IPS-NIHi7 (cell line): ENCODE measurements around the gene DIPK1A.

ENCODE experiments used
- DNase-seq: peaks from one replicate; pipeline ENCODE4 v3.0.0; 2012; ENCODE audit warnings: mixed read lengths; ENCODE audit errors: extremely low spot score

The DIPK1A gene

GRCh38 chr1:92953491-92953890 is 7.8 kb downstream of the DIPK1A start:
- DNase-seq = no peak

DNA sequence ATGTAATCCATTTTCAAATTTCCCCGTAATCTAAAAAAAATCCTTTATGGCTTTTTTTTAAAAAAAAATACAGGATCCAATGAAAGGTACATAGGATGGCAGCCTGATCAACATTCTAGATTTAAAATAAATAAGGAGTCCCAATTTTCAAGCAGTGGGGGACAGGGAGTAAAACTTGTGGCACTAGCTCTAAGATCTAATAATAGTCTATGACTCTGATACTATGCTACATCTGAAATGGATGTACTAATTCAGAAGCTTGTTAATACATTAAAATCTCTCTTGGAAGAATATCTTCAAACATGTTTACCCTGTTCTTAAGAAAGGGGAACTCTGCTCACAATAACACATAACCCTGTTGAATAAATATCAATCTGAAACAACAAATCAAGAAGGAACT is 8.5 kb downstream of the DIPK1A start:
- DNase-seq = no peak

DNA sequence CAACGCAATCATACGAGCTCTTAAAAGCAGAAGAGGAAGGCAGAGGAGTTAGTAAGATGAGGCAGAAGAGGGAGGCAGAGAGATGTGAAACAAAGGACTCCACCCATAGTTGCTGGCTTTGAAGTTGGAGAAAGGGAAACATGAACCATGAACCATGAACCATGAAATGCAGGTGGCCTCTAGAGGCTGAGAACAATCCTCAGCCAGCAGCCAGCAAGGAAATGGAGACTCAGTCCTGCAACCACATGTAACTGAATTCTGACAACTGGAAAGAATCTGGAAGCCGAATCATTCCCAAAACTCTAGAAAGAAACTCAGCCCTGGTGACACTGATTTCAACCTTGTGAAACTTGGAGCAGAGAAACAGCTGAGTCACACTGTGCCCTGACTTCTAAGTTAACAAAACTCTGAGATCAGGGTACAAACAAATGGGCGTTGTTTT is 10.1 kb downstream of the DIPK1A start:
- DNase-seq = no peak

GRCh38 chr1:92949937-92950817 is 11.1 kb downstream of the DIPK1A start:
- DNase-seq = no peak

DNA sequence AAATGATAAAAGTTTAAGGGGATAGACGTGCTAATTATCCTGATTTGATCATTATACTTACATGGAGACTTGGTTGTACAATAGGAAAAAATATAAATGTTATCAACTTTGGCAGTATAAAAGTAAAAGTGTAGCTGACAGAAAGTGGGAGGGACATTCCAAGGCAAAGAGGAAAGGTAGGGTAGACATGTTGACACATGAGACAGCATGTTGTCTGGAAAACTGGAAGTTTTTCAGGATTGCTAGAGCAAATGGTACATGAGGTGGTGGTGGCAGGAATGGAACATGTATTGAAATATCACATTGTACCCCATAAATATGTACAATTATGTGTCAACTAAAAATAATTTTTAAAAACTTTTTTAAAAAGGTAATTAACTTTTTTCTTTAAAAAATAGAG is 13.2 kb downstream of the DIPK1A start:
- DNase-seq = no peak

DNA sequence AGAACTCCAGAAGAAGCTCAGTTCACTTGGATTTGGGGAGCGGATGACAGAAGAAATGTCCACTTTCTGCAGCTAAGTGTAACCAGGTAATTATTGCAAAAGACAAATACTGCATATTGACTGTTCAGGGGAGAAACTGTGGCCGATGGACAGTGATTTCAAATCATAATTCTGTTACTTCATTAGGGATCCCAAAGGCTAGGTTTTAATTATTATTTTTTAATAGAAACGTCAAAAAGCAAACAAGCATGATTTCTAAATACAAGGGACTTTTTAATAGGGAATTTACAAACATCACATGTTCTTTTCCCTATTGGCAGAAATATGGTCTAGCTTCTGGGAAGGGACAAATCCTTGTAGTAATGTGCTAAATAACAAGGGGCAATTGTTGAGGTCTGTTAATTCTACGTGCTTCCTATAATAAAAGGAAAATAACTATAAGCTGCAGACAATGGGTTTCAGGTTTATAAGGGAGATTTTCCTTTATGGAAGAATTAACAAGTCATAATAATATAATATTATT is 15.5 kb downstream of the DIPK1A start:
- no peak for DNase-seq

- DNase-seq = no peak
These were observed 16.1 kb downstream of the DIPK1A start for GRCh38 chr1:92944901-92945747.

- DNase-seq = no peak
These were observed 17.8 kb downstream of the DIPK1A start for GRCh38 chr1:92943502-92943847.

- DNase-seq = no peak
These were observed 20.7 kb downstream of the DIPK1A start for GRCh38 chr1:92940541-92940940.

DNA sequence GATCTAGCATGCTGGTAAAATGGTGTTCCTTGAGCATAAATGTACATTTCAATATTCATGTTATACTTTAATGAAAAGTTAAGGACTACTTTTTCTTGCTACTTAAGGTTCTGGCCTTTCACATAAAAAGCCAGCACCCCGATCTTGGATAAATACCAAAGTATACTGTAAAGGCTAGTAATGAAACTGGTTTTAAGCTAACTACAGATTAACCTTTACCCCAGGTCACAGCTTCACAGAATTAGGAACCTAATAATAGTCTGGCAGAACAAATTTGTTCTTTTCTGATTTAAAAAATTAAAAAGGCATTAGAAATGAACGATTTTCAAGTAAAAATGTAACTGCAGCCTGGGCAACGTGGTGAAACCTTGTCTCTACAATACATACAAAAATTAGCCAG is 23.5 kb downstream of the DIPK1A start:
- DNase-seq = no peak

- no peak for DNase-seq
These were observed 24.4 kb downstream of the DIPK1A start for GRCh38 chr1:92936865-92937264.

GRCh38 chr1:92934395-92935378 is 26.6 kb downstream of the DIPK1A start:
- DNase-seq = no peak

DNA sequence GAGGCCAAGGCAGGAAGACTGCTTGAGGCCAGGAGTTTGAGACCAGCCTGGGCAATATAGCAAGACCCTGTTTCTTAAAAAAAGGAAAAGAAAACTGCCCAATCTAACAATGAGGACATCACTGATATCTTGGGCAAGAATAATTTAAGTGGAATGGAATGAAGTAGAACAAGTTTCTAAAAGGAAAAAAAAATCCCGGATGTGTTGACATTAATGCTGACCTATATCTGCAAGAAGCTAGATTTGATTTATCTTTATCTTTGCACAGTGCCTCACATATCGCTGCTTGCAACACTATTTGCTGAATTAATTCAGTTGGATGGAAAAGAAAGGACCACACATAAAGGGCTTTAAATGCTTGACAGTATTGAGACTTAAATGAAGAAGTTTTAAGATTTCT is 27.8 kb downstream of the DIPK1A start:
- DNase-seq = no peak

DNA sequence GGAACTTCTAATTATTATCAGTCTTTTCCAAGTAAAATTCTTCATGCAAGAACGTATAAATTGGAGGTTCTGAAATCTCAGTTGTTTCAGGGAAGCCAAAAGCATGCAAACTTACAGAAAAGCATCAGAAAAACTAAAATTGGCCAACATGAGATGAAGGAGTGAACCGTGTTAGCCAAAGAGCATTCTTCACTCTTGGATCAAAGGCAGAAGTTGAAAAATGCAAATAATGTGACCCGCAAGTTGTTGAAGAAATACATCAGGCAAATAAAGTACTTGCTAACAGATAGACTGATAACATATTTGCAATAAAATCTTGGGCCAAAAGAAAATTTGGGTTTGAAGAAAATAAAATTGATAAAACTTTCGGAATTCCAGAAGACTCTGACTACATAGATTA is 29.6 kb downstream of the DIPK1A start:
- no peak for DNase-seq

DNA sequence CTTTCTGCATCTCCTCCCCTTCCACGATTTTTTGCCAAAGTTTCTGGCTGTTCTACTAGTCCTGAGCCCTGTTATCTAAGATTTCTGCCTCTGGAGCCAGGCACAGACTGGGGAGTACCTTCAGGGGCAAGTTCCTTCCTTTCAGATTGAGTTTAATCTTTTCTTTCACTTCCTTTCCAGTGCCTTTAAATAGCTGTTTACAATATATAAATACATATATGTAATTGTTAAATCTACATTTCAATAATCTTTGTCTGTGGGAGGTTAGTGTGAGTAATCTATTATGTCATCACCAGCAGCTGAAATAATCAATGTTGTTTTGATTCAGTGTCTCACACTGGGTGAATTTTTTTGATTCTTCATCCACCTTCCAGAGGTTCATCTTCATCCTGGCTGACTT is 31.8 kb downstream of the DIPK1A start:
- DNase-seq = no peak

DNA sequence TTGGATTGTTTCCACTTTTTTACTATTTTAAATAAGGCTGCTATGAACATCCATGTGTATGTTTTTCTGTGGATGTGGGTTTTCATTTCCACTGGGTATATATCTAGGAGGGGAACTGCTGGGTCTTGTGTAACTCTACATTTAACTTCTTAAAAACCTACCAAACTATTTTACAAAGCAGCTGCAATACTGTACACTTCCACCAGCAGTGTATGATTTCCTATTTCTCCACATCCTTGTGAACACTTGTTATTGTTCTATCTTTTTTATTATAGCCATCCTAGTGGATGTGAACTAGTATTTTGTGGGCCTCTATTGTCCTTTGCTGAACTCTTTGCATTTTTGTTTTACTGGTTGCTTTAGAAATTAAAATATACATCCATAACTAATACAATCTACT is 33.4 kb downstream of the DIPK1A start:
- DNase-seq = no peak

DNA sequence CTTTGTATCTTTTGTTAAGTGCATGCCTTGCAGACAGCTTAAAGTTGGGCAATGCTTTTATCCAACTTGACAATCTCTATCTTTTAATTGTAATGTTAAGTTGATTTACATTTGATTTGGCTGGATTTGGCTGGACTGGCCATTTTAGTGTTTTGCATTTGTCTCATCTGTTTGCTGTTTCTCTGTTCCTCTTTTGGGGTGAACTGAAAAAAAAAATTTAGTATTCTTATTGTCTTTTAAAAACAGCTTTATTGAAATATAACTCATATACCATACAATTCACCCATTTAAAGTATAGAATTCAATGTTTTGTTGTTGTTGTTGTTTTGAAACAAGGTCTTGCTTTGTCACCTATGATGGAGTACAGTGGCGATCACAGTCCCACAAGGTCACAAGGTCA is 34.4 kb downstream of the DIPK1A start:
- DNase-seq = no peak

DNA sequence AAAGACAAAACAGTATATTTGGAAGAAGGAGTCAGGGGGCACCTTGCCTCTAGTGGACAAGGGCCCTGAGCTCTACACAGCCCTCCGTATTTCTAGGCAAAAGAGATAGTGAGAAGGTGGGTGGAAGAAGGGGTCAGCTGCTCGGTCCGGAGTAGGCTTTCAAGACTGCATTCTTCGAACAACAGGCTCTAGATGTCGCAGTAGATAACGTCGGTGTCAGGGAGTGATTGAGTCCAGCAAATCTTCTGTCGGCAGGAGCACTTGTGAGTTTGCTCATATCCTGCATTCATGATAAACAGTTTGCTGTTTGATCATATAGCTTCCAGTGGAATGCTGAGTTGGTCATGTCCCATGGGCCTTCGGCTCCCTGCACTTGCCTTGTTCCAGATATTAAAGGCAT is 36.8 kb downstream of the DIPK1A start:
- DNase-seq = no peak

DNA sequence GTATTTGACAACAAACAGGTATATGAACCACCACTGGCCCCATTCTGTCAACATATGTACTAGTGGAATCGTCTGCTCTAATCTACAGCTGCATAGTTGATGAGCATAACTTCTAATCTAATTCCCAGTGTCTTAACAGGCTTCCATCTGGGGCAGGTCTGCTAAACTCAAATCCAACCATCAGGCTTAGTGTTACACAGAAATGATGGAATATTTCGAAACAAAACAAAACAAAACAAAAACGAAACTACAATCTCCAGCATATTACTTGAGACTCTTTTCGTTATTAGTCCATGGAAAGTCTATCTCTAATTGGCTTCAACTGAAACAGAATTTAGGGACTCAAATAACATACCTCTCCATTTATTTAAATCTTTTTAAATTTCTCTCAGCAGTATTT is 37.6 kb downstream of the DIPK1A start:
- DNase-seq = no peak

DNA sequence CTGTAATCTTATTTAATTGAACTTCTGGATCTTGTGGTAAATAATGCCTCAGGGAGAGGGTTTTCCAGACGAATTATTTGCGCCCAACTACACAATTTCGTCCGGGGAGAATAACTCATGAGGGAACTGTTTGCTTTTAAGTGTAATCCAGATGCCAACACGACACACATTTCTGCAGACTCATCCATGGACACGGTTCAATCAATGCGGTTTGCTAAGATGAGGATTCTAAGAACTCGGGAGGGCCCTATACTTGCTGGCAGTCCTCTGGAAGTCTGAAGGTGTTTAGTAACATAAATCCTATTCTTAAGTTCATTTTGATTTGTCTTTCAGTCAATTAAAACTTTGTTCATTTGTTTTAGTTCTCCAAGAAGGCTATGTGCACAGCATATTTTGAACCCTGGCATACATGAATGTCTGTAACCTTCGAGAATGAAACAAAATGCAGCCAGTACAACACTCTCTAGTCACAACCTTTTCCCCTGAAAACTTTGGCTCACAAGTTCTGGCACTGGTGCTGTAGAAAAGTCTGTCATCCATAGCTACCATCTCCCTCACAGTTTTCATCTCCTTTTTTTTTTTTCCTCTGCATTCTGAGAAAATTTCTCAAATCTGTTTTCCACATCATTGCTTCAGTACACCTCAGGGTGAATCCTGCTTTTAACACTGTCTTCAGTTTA is 38.8 kb downstream of the DIPK1A start:
- DNase-seq = no peak
